IMR-90 (cell line): Measurements from ENCODE around the gene VPS37B. TPM values are rescaled to one million over a fixed set of nuclear protein-coding genes. Genes with fewer than 3 reads are reported as not detected.

ENCODE experiments used
- ATAC-seq: fragments of 200-7000 bp; cut with Tn5 transposase; 2 replicates; pipeline ENCODE4 v1.9.1; 2020; ENCODE audit warnings: low read depth, mild to moderate bottlenecking, moderate library complexity
- BruUV-seq: library from RNA; stranded (reverse); fragments of 400-500 nt; replicated peaks from 2 replicates; lab custom pipeline; 2021; lab: Mats Ljungman, UMichigan
- CTCF ChIA-PET: fragments of 300-600 bp; formaldehyde crosslinking; extraction: SDS; loops from one replicate; lab custom pipeline; 2021; ENCODE audit warnings: antibody characterized with exemption; lab: Yijun Ruan, JAX
- POLR2A ChIA-PET: fragments of 300-600 bp; sonication (Branson Sonifier 250); formaldehyde crosslinking; loops from one replicate; lab custom pipeline; 2022; ENCODE audit warnings: antibody characterized with exemption; ENCODE audit not compliant: unreplicated experiment; lab: Charles Lee
- DNase-seq: peaks from one replicate; pipeline ENCODE4 v3.0.0; 2013
- H2AFZ ChIP-seq: replicated peaks from 2 replicates; pipeline ENCODE3; 2013; ENCODE audit warnings: low read length, mild to moderate bottlenecking; ENCODE audit not compliant: poor library complexity
- H2AK5ac ChIP-seq: 2 replicates; pipeline ENCODE4 v1.6.1; 2013; ENCODE audit warnings: low read depth, low read length, inconsistent platforms
- H2AK9ac ChIP-seq: replicated peaks from 2 replicates; pipeline ENCODE3; 2013; ENCODE audit warnings: mild to moderate bottlenecking, low read depth, low read length, moderate library complexity; ENCODE audit not compliant: poor library complexity
- H2BK120ac ChIP-seq: 2 replicates; pipeline ENCODE4 v1.6.1; 2013; ENCODE audit warnings: low read depth, low read length, inconsistent platforms
- H2BK15ac ChIP-seq: 3 replicates; pipeline ENCODE4 v1.6.1; 2013; ENCODE audit warnings: low read depth, low read length, inconsistent platforms
- H2BK20ac ChIP-seq: 2 replicates; pipeline ENCODE4 v1.6.1; 2013; ENCODE audit warnings: low read depth, mild to moderate bottlenecking, inconsistent platforms, low read length, moderate library complexity
- H2BK5ac ChIP-seq: 2 replicates; pipeline ENCODE4 v1.6.1; 2013; ENCODE audit warnings: mild to moderate bottlenecking, low read depth, low read length, inconsistent platforms; ENCODE audit not compliant: poor library complexity, severe bottlenecking
- H3K14ac ChIP-seq: replicated peaks from 2 replicates; pipeline ENCODE4 v1.6.1; 2013; ENCODE audit warnings: low read depth, low read length, inconsistent platforms
- H3K18ac ChIP-seq: 2 replicates; pipeline ENCODE4 v1.6.1; 2013; ENCODE audit warnings: low read depth, low read length, control low read depth
- H3K23ac ChIP-seq: 2 replicates; pipeline ENCODE4 v1.6.1; 2013; ENCODE audit warnings: low read depth, low read length, inconsistent platforms
- H3K27ac ChIP-seq: 2 replicates; pipeline ENCODE4 v1.5.1; 2013; ENCODE audit warnings: mild to moderate bottlenecking, control low read depth, low read length; ENCODE audit not compliant: insufficient read depth
- H3K27me3 ChIP-seq: 2 replicates; pipeline ENCODE4 v1.6.1; 2013; ENCODE audit warnings: low read length; ENCODE audit not compliant: control insufficient read depth, insufficient read depth
- H3K36me3 ChIP-seq: 2 replicates; pipeline ENCODE4 v1.6.1; 2013; ENCODE audit warnings: low read length, mixed read lengths; ENCODE audit not compliant: control insufficient read depth, insufficient read depth
- H3K4ac ChIP-seq: 2 replicates; pipeline ENCODE4 v1.6.1; 2013; ENCODE audit warnings: low read depth, low read length, inconsistent platforms
- H3K4me1 ChIP-seq: 2 replicates; pipeline ENCODE4 v1.6.1; 2013; ENCODE audit warnings: low read length, mixed read lengths; ENCODE audit not compliant: control insufficient read depth, insufficient read depth
- H3K4me2 ChIP-seq: 2 replicates; pipeline ENCODE4 v1.6.1; 2013; ENCODE audit warnings: low read depth, mild to moderate bottlenecking, control low read depth, low read length, moderate library complexity
- H3K4me3 ChIP-seq: 2 replicates; pipeline ENCODE4 v1.5.1; 2013; ENCODE audit warnings: low read depth, mild to moderate bottlenecking, control low read depth, low read length, moderate library complexity; ENCODE audit not compliant: insufficient read depth
- H3K56ac ChIP-seq: 2 replicates; pipeline ENCODE4 v1.6.1; 2013; ENCODE audit warnings: low read length, inconsistent platforms; ENCODE audit not compliant: insufficient read depth; ENCODE audit errors: extremely low read depth
- H3K79me1 ChIP-seq, 2 experiments: 2 replicates each; pipeline ENCODE4 v1.6.1; 2013; ENCODE audit warnings: low read length in 2 of 2, inconsistent platforms in 1 of 2, low read depth in 1 of 2
- H3K9ac ChIP-seq: 2 replicates; pipeline ENCODE4 v1.6.1; 2013; ENCODE audit warnings: low read depth, low read length, control low read depth
- H3K9me1 ChIP-seq: 2 replicates; pipeline ENCODE4 v1.6.1; 2013; ENCODE audit warnings: low read length, inconsistent platforms; ENCODE audit not compliant: insufficient read depth
- H3K9me3 ChIP-seq: 2 replicates; pipeline ENCODE4 v1.6.1; 2013; ENCODE audit warnings: low read length; ENCODE audit not compliant: control insufficient read depth, insufficient read depth
- H4K20me1 ChIP-seq: 2 replicates; pipeline ENCODE4 v1.6.1; 2013; ENCODE audit warnings: low read length, inconsistent platforms; ENCODE audit not compliant: insufficient read depth
- H4K5ac ChIP-seq: 2 replicates; pipeline ENCODE4 v1.6.1; 2013; ENCODE audit warnings: mild to moderate bottlenecking, low read depth, low read length, control low read depth
- H4K8ac ChIP-seq, 2 experiments: 2 replicates each; pipeline ENCODE4 v1.6.1; 2013; ENCODE audit warnings: low read depth in 2 of 2, low read length in 2 of 2, control low read depth in 1 of 2, inconsistent platforms in 1 of 2
- H4K91ac ChIP-seq: 2 replicates; pipeline ENCODE4 v1.6.1; 2013; ENCODE audit warnings: low read depth, low read length, inconsistent platforms; ENCODE audit not compliant: insufficient read depth
- BHLHE40 ChIP-seq: fragments of 150-350 bp; IDR thresholded peaks from 2 replicates; pipeline ENCODE4 v1.6.1; 2016; ENCODE audit warnings: mild to moderate bottlenecking, low read depth, low read length
- CEBPB ChIP-seq: IDR thresholded peaks from 2 replicates; pipeline ENCODE4 v1.6.1; 2012; ENCODE audit warnings: low read depth, low read length, improper control_type of control experiment
- CHD1 ChIP-seq: IDR thresholded peaks from 2 replicates; pipeline ENCODE4 v1.6.1; 2012; ENCODE audit warnings: low read depth, low read length, improper control_type of control experiment
- FOS ChIP-seq: fragments of 150-350 bp; IDR thresholded peaks from 2 replicates; pipeline ENCODE4 v1.6.1; 2016; ENCODE audit warnings: low read depth, low read length
- MAFK ChIP-seq: IDR thresholded peaks from 2 replicates; pipeline ENCODE4 v1.6.1; 2012; ENCODE audit warnings: low read depth, low read length, improper control_type of control experiment
- MAZ ChIP-seq: IDR thresholded peaks from 2 replicates; pipeline ENCODE4 v1.6.1; 2012; ENCODE audit warnings: low read depth, mild to moderate bottlenecking, low read length, improper control_type of control experiment, moderate library complexity, borderline replicate concordance
- MXI1 ChIP-seq: IDR thresholded peaks from 2 replicates; pipeline ENCODE4 v1.6.1; 2012; ENCODE audit warnings: low read depth, mild to moderate bottlenecking, low read length, moderate library complexity, borderline replicate concordance
- NFE2L2 ChIP-seq: fragments of 150-350 bp; IDR thresholded peaks from 2 replicates; pipeline ENCODE4 v1.6.1; 2016; ENCODE audit warnings: low read depth, mild to moderate bottlenecking, low read length
- POLR2A ChIP-seq: IDR thresholded peaks from 2 replicates; pipeline ENCODE4 v1.6.1; 2012; ENCODE audit warnings: mild to moderate bottlenecking, low read depth, low read length
- RAD21 ChIP-seq: IDR thresholded peaks from 2 replicates; pipeline ENCODE4 v1.6.1; 2012; ENCODE audit warnings: low read length, improper control_type of control experiment
- RCOR1 ChIP-seq: IDR thresholded peaks from 2 replicates; pipeline ENCODE4 v1.6.1; 2012; ENCODE audit warnings: mild to moderate bottlenecking, low read length, improper control_type of control experiment; ENCODE audit not compliant: insufficient replicate concordance
- RFX5 ChIP-seq: IDR thresholded peaks from 2 replicates; pipeline ENCODE4 v1.8.0; 2012; ENCODE audit warnings: low read depth, mild to moderate bottlenecking, low read length, moderate library complexity
- SMC3 ChIP-seq: fragments of 150-350 bp; IDR thresholded peaks from 2 replicates; pipeline ENCODE4 v1.6.1; 2016; ENCODE audit warnings: low read depth, mild to moderate bottlenecking, antibody characterized with exemption, low read length, moderate library complexity
- WGBS, 2 experiments: methylation state at CpG; one replicate each; pipeline versions ENCODE4 v1.1.5 to v1.1.7; 2013; ENCODE audit warnings: missing lambda C conversion rate in 2 of 2; ENCODE audit not compliant: insufficient read length in 1 of 2; ENCODE audit errors: extremely low coverage in 2 of 2; 5-methylcytosine and 5-hydroxymethylcytosine counted together
- dilution Hi-C: fragments of 300-500 bp; cut with HindIII; formaldehyde crosslinking; loops from one replicate; pipeline ENCODE4 v1.14.3; 2018; ENCODE audit warnings: low sequenced_read_pairs; ENCODE audit not compliant: unreplicated experiment
- in situ Hi-C: fragments of 300-500 bp; cut with MboI; formaldehyde crosslinking; loops from 3 replicates; pipeline ENCODE4 v1.14.3; 2019; ENCODE audit warnings: low sequenced_read_pairs, inconsistent platforms, mixed read lengths
- intact Hi-C: fragments of 100-400 bp; cut with micrococcal nuclease; formaldehyde crosslinking; loops from 2 replicates; pipeline ENCODE4 v1.10.0; 2022
- polyA plus RNA-seq, 3 experiments: library from polyadenylated mRNA; depleted of rRNA; stranded (reverse); fragments of >200 nt; gene quantifications; 2 replicates each; pipeline ENCODE4 v1.2.3, GENCODE V29; 2012; ENCODE audit warnings: low replicate concordance in 1 of 3
- total RNA-seq: library from RNA; depleted of rRNA; stranded (reverse); fragments of >200 nt; gene quantifications from 2 replicates; pipeline ENCODE4 v1.2.3, GENCODE V29; 2012
- TF ChIP-seq, protein P1 (sequence below): fragments of 150-350 bp; IDR thresholded peaks from 2 replicates; pipeline ENCODE4 v1.6.1; 2017; ENCODE audit warnings: mild to moderate bottlenecking, antibody characterized with exemption, low read length, low read depth
- TF ChIP-seq, protein P2 (sequence below): fragments of 150-350 bp; IDR thresholded peaks from 2 replicates; pipeline ENCODE4 v1.6.1; 2016; ENCODE audit warnings: low read depth, mild to moderate bottlenecking, low read length, moderate library complexity, borderline replicate concordance
- TF ChIP-seq, protein P3 (sequence below): conservative IDR thresholded peaks from 2 replicates; pipeline ENCODE4 v1.5.1; 2012; ENCODE audit warnings: mild to moderate bottlenecking, low read depth, low read length, improper control_type of control experiment

VPS37B gene
- total and polyA plus RNA-seq, 2 of the 4 experiments (the other 2 are of a cell fraction), result 8.6 to 25.7 TPM

DNA sequence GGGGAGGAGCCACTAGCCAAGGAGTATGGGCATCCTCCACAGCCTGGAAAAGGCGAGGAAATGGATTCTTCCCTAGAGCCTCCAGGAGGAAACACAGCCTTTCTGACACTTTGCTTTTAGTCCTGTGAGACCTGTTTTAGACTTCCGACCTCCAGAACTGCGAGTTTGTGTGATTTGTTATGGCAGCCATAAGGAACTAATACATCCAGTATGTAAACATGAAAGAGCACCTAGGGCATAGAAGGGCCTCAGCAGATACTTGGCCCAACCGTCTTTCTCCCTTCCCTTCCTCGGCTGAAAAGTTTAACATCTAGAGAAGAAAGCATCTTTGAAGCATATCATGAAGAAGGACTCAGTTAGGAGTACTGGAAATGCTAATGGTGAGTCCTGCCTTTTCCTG, 57.1 kb downstream of the VPS37B start:
- Histone ChIP-seq H3K18ac (no peak overlapping the region), H3K4me2 (no peak overlapping the region), H3K27me3 (no peaks in the 10 kb centered on the region), H3K9me3 (no peaks in the 10 kb centered on the region), H3K4me3 (no peak overlapping the region), H3K4ac (no peak overlapping the region), H3K36me3 (no peaks in the 10 kb centered on the region), H2BK5ac (no peak overlapping the region), H2AFZ (no peak overlapping the region), H2AK5ac (peak overlapping the region; percentile 29), H4K91ac (no peak overlapping the region), H3K4me1 (peaks cover 22% of the 10 kb centered on the region), H3K23ac (no peak overlapping the region), H3K14ac (no peak overlapping the region), H4K8ac (no peak overlapping the region), H3K9ac (no peak overlapping the region), H3K9me1 (peaks cover 25% of the 10 kb centered on the region), H3K56ac (no peak overlapping the region), H2BK20ac (no peak overlapping the region), H4K5ac (no peak overlapping the region), H4K20me1 (peaks cover 12% of the 10 kb centered on the region; the same call in 1 of the 2 replicates), H3K79me1 (peaks cover 14 to 52% of the 10 kb centered on the region in 2 experiments; a peak in 3 of 4 replicates), H2BK120ac (no peak overlapping the region), H2AK9ac (no peak overlapping the region), H2BK15ac (no peak overlapping the region), H3K27ac (no peak overlapping the region)
- TF ChIP-seq RCOR1 (no peak), CEBPB (no peak), MAZ (no peak), SMC3 (no peak), CHD1 (no peak), POLR2A (no peak), MAFK (no peak), RFX5 (no peak), FOS (no peak), MXI1 (no peak), BHLHE40 (no peak), NFE2L2 (no peak), RAD21 (no peak)
- TF ChIP-seq, protein P1, sequence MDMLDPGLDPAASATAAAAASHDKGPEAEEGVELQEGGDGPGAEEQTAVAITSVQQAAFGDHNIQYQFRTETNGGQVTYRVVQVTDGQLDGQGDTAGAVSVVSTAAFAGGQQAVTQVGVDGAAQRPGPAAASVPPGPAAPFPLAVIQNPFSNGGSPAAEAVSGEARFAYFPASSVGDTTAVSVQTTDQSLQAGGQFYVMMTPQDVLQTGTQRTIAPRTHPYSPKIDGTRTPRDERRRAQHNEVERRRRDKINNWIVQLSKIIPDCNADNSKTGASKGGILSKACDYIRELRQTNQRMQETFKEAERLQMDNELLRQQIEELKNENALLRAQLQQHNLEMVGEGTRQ, result no peak
- TF ChIP-seq, protein P2, sequence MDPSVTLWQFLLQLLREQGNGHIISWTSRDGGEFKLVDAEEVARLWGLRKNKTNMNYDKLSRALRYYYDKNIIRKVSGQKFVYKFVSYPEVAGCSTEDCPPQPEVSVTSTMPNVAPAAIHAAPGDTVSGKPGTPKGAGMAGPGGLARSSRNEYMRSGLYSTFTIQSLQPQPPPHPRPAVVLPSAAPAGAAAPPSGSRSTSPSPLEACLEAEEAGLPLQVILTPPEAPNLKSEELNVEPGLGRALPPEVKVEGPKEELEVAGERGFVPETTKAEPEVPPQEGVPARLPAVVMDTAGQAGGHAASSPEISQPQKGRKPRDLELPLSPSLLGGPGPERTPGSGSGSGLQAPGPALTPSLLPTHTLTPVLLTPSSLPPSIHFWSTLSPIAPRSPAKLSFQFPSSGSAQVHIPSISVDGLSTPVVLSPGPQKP, result no peak
- TF ChIP-seq, protein P3, sequence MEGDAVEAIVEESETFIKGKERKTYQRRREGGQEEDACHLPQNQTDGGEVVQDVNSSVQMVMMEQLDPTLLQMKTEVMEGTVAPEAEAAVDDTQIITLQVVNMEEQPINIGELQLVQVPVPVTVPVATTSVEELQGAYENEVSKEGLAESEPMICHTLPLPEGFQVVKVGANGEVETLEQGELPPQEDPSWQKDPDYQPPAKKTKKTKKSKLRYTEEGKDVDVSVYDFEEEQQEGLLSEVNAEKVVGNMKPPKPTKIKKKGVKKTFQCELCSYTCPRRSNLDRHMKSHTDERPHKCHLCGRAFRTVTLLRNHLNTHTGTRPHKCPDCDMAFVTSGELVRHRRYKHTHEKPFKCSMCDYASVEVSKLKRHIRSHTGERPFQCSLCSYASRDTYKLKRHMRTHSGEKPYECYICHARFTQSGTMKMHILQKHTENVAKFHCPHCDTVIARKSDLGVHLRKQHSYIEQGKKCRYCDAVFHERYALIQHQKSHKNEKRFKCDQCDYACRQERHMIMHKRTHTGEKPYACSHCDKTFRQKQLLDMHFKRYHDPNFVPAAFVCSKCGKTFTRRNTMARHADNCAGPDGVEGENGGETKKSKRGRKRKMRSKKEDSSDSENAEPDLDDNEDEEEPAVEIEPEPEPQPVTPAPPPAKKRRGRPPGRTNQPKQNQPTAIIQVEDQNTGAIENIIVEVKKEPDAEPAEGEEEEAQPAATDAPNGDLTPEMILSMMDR, result no peak
- ChIA-PET CTCF (no interaction called here), POLR2A (no interaction called here)
- dilution Hi-C loops, result no loop called here
- no peak for ATAC-seq
- DNase-seq, result no peak
- no TSS peak for BruUV-seq
- no CpG with 5 or more reads among the region's 5 CpGs for WGBS, 2 experiments
- intact Hi-C loops, result no loop called here
- in situ Hi-C loops, result no loop called here
